ENCODE data around the gene CHCHD5. TPM values are rescaled to one million over a fixed set of nuclear protein-coding genes. Genes with fewer than 3 reads are reported as not detected.
"Not testable (repeated sequence)": the region's sequence is repeated elsewhere in the genome, so short reads cannot be mapped to it uniquely, and the experiment has no call there.

Gene CHCHD5
- polyA plus RNA-seq, 2 donors = 26.7 to 37.3 TPM

DNA sequence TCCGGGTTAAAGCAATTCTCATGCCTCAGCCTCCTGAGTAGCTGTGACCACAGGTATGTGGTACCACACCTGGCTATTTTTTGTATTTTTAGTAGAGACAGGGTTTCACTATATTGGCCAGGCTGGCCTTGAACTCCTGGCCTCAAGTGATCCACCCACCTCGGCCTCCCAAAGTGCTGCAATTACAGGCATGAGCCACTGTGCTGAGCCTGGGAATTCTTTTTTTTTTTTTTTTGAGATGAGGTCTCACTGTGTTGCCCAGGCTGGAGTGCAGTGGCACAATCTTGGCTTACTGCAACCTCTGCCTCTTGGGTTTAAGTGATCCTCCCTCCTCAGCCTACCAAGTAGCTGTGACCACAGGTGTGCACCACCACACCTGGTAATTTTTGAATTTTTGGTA, 31.4 kb downstream of the CHCHD5 start:
- H3K27ac ChIP-seq (ENCODE audit: low read depth in 2 of 2, low read length in 1 of 2); H3K36me3 ChIP-seq (ENCODE audit: control insufficient read depth in 2 of 2, insufficient read depth in 2 of 2, low read length in 1 of 2); H3K4me3 ChIP-seq (ENCODE audit: low read depth in 1 of 2, low read length in 2 of 2); H3K4me1 ChIP-seq (ENCODE audit: control insufficient read depth in 2 of 2, insufficient read depth in 2 of 2, low read length in 1 of 2); H3K9me3 ChIP-seq (ENCODE audit: control insufficient read depth in 2 of 2, insufficient read depth in 1 of 2, low read depth in 1 of 2, low read length in 1 of 2); H3K27me3 ChIP-seq (ENCODE audit: control insufficient read depth in 1 of 2, insufficient read depth in 2 of 2, low read length in 2 of 2): not testable (repeated sequence)
- WGBS, 2 donors = 88 to 95% methylated on average over 2 of the region's 2 CpGs

DNA sequence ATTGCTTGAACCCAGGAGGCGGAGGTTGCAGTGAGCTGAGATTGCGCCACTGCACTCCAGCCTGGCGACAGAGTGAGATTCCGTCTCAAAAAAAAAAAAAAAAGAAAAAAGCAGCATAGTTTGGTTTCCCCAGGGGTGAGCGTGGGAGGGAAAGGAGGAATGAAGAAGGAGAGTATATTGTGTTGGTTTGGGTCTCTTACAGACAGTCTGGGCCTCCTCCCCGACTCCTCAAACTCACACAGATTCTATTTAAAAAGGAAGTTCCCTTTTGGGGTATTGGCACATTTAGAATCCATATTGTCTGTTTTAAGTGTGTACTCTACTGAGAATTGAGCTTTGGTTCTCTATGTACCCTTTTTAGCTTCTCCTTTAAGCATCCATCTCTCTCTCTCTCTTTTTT, 34.0 kb downstream of the CHCHD5 start:
- Histone ChIP-seq H3K36me3 (ENCODE audit: control insufficient read depth in 2 of 2, insufficient read depth in 2 of 2, low read length in 1 of 2) (no peaks in the 10 kb centered on the region), H3K4me3 (ENCODE audit: low read depth in 1 of 2, low read length in 2 of 2) (no peak overlapping the region), H3K27me3 (ENCODE audit: control insufficient read depth in 1 of 2, insufficient read depth in 2 of 2, low read length in 2 of 2) (no peaks in the 10 kb centered on the region), H3K9me3 (ENCODE audit: control insufficient read depth in 2 of 2, insufficient read depth in 1 of 2, low read depth in 1 of 2, low read length in 1 of 2) (no peaks in the 10 kb centered on the region), H3K27ac (ENCODE audit: low read depth in 2 of 2, low read length in 1 of 2) (no peak overlapping the region), H3K4me1 (ENCODE audit: control insufficient read depth in 2 of 2, insufficient read depth in 2 of 2, low read length in 1 of 2) (no peaks in the 10 kb centered on the region)
- WGBS, 2 donors = 78 to 84% methylated on average over 6 of the region's 6 CpGs

DNA sequence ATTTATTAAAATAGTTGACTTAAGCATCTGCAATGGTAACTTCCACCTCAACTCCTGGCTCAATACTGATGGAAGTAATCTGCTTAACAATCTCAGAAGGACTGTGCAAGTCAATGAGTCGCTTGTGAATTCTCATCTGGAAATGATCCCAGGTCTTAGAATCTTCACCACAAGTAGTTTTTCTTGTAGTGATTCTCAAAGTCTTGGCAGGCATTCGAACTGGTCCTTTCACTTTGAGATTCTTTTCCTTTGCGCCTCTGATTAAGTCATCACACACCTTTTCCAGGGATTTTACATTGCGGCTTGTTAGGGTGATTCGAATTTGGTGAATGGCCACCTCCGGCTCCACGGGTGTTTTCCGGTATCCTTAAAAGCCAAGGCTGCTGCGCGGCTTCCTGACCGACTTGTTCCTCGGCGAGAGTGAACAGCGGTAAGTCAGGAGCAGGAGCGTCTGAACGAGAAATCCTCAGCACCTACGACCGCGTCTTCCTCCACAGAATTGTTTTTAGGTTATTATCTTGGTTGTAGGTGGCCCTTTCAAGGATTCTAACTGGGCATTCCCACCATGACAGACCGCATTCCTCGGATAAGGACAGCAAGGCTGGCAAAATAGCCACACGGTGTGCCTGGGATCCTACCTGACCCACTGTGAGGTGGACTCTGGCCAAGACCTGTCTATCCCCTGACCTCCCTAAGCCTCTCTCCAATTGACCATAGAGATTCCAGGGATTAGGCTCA, 37.5 kb downstream of the CHCHD5 start:
- H3K4me3 ChIP-seq (ENCODE audit: low read depth in 1 of 2, low read length in 2 of 2) = no peak overlapping the region
- peak overlapping the region; percentile 6 to 65 for H3K27ac ChIP-seq (ENCODE audit: low read depth in 2 of 2, low read length in 1 of 2)

DNA sequence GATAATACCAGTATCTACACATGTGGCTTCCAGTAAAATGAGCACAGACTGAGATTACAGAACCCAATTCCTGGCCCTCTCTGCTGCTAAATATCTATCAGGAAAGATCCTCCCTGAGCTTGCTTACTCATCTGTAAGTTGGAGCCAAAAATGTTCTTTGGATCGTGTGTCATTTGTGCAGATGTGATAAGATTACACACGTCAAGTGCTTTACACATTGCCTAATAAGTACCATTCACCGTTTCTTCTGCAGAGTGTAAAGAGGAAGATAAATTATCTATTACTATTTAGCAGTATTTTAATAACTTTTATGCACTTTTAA, 38.1 kb downstream of the CHCHD5 start:
- WGBS, 2 donors = 28 to 32% methylated on average over 3 of the region's 3 CpGs
- H3K36me3 ChIP-seq (ENCODE audit: control insufficient read depth in 2 of 2, insufficient read depth in 2 of 2, low read length in 1 of 2) = no peaks in the 10 kb centered on the region
- H3K9me3 ChIP-seq (ENCODE audit: control insufficient read depth in 2 of 2, insufficient read depth in 1 of 2, low read depth in 1 of 2, low read length in 1 of 2) = no peaks in the 10 kb centered on the region
- H3K4me3 ChIP-seq (ENCODE audit: low read depth in 1 of 2, low read length in 2 of 2) = no peak overlapping the region
- peak overlapping the region in 1 of 2 donors; percentile 65 for H3K27ac ChIP-seq (ENCODE audit: low read depth in 2 of 2, low read length in 1 of 2)
- peaks cover 0 to 7% of the 10 kb centered on the region in 2 donors for H3K4me1 ChIP-seq (ENCODE audit: control insufficient read depth in 2 of 2, insufficient read depth in 2 of 2, low read length in 1 of 2)
- H3K27me3 ChIP-seq (ENCODE audit: control insufficient read depth in 1 of 2, insufficient read depth in 2 of 2, low read length in 2 of 2) = no peaks in the 10 kb centered on the region

More for the DNA sequence above, 37.5 kb downstream of the CHCHD5 start:
- Histone ChIP-seq H3K9me3 (ENCODE audit: control insufficient read depth in 2 of 2, insufficient read depth in 1 of 2, low read depth in 1 of 2, low read length in 1 of 2) (no peaks in the 10 kb centered on the region), H3K4me1 (ENCODE audit: control insufficient read depth in 2 of 2, insufficient read depth in 2 of 2, low read length in 1 of 2) (peaks cover 0 to 5% of the 10 kb centered on the region in 2 donors), H3K36me3 (ENCODE audit: control insufficient read depth in 2 of 2, insufficient read depth in 2 of 2, low read length in 1 of 2) (no peaks in the 10 kb centered on the region), H3K27me3 (ENCODE audit: control insufficient read depth in 1 of 2, insufficient read depth in 2 of 2, low read length in 2 of 2) (no peaks in the 10 kb centered on the region)
- whole genome bisulfite sequencing, 2 donors = 77 to 85% methylated on average over 22 of the region's 22 CpGs

DNA sequence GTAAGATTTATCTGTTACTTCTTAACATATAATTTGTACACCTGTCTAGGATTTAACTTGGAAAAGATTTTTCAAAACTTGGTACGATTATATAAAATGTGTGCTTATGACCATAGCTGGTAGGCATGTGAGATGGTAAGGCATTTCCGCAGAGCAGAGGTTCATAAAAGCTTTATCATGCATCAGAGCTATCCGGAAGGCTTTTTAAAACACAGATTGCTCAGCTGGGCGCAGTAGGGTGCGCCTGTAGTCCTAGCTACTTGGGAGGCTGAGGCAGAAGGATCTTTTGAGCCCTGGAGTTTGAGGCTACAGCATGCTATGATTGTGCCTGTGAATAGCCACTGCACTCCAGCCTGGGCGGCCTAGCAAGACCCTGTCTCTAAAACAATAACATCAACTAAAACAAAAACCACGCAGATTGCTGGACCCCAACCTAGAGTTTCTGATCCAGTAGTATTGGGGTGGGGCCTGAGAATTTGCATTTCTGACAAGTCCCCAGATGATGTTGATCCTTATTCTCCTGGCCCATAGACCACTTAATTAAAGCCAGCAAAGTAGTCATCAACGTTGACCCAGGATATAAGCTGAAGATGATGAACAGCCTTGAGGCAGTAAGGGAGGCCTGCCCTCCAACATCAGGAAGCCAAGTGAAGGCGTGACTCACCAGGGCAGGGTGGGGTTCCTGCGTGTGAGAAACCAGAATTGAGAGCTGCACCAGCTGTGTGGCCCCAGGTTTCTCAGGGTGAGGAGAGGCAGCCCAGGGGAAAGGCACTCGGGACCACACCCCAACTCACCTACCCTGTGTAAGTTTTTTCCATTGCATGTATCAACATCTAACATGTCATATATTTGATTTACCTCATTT, 39.7 kb downstream of the CHCHD5 start:
- peaks cover 0 to 7% of the 10 kb centered on the region in 2 donors for H3K4me1 ChIP-seq (ENCODE audit: control insufficient read depth in 2 of 2, insufficient read depth in 2 of 2, low read length in 1 of 2)
- WGBS, 2 donors = 69 to 72% methylated on average over 11 of the region's 11 CpGs
- no peaks in the 10 kb centered on the region for H3K27me3 ChIP-seq (ENCODE audit: control insufficient read depth in 1 of 2, insufficient read depth in 2 of 2, low read length in 2 of 2)
- H3K27ac ChIP-seq (ENCODE audit: low read depth in 2 of 2, low read length in 1 of 2) = peak overlapping the region in 1 of 2 donors; percentile 22
- no peaks in the 10 kb centered on the region for H3K9me3 ChIP-seq (ENCODE audit: control insufficient read depth in 2 of 2, insufficient read depth in 1 of 2, low read depth in 1 of 2, low read length in 1 of 2)
- H3K36me3 ChIP-seq (ENCODE audit: control insufficient read depth in 2 of 2, insufficient read depth in 2 of 2, low read length in 1 of 2) = no peaks in the 10 kb centered on the region
- H3K4me3 ChIP-seq (ENCODE audit: low read depth in 1 of 2, low read length in 2 of 2) = no peak overlapping the region

DNA sequence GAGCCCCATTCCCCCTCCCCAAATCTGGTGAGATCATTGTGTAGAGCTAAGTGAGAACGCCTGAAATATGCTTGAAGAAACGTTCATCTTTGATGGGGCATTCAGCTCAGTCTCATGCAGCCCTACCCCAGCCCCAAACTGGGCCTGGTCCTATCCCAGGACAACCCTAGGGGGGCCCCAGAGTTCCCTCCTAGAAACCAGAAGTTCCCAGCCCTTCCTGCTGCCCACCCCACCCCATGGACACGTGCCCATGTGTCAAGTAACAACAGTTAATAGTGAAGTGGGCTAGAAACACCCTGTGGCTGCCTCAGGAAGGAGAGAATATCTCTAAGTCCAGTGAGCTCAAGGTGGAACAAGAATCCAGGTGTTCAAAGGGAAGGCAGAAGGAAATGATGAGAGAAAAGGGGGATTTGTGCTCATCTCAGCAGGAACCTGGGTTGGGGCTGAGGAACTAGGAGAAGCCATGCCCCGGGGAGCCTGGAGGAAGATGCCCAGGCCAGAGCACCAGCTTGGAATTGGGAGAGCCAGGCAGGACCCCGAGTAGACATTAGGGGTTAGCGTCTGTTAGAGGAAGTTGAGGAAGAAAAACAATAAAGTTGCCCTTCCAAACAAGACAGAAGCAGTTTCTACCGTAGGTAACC, 41.2 kb downstream of the CHCHD5 start:
- 68 to 75% methylated on average over 7 of the region's 7 CpGs for WGBS, 2 donors
- H3K4me1 ChIP-seq (ENCODE audit: control insufficient read depth in 2 of 2, insufficient read depth in 2 of 2, low read length in 1 of 2) = peaks cover 0 to 7% of the 10 kb centered on the region in 2 donors

DNA sequence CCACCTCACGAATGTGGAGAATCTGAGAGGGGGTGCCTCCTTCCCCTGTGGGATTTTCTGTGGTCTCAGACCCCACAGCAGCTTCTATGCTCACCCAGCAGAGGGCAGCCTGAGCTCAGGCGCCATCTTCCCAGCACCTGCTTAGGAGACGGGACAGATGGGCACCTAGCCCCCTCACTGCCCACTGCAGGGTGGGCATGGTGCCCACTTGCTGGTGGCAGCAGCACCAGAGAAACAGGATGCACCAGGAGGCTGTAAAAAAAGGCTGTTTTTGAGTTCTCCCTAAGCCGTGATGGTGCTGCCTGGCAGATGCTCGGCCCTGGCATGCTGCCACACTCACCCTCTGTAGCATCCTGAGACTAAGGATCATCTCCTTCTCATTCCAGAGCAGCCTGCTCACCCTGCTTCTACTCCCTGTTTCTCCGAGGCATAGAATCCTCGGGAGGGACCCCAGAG, 42.2 kb downstream of the CHCHD5 start:
- Histone ChIP-seq H3K4me1 (ENCODE audit: control insufficient read depth in 2 of 2, insufficient read depth in 2 of 2, low read length in 1 of 2) (peaks cover 0 to 7% of the 10 kb centered on the region in 2 donors), H3K27me3 (ENCODE audit: control insufficient read depth in 1 of 2, insufficient read depth in 2 of 2, low read length in 2 of 2) (no peaks in the 10 kb centered on the region), H3K36me3 (ENCODE audit: control insufficient read depth in 2 of 2, insufficient read depth in 2 of 2, low read length in 1 of 2) (no peaks in the 10 kb centered on the region), H3K4me3 (ENCODE audit: low read depth in 1 of 2, low read length in 2 of 2) (no peak overlapping the region), H3K27ac (ENCODE audit: low read depth in 2 of 2, low read length in 1 of 2) (peak overlapping the region; percentile 55 to 86), H3K9me3 (ENCODE audit: control insufficient read depth in 2 of 2, insufficient read depth in 1 of 2, low read depth in 1 of 2, low read length in 1 of 2) (no peaks in the 10 kb centered on the region)
- WGBS, 2 donors = 6 to 16% methylated on average over 7 of the region's 7 CpGs

More for the DNA sequence above, 41.2 kb downstream of the CHCHD5 start:
- Histone ChIP-seq H3K27me3 (ENCODE audit: control insufficient read depth in 1 of 2, insufficient read depth in 2 of 2, low read length in 2 of 2) (no peaks in the 10 kb centered on the region), H3K4me3 (ENCODE audit: low read depth in 1 of 2, low read length in 2 of 2) (no peak overlapping the region), H3K9me3 (ENCODE audit: control insufficient read depth in 2 of 2, insufficient read depth in 1 of 2, low read depth in 1 of 2, low read length in 1 of 2) (no peaks in the 10 kb centered on the region), H3K27ac (ENCODE audit: low read depth in 2 of 2, low read length in 1 of 2) (peak overlapping the region in 1 of 2 donors; percentile 24), H3K36me3 (ENCODE audit: control insufficient read depth in 2 of 2, insufficient read depth in 2 of 2, low read length in 1 of 2) (no peaks in the 10 kb centered on the region)

DNA sequence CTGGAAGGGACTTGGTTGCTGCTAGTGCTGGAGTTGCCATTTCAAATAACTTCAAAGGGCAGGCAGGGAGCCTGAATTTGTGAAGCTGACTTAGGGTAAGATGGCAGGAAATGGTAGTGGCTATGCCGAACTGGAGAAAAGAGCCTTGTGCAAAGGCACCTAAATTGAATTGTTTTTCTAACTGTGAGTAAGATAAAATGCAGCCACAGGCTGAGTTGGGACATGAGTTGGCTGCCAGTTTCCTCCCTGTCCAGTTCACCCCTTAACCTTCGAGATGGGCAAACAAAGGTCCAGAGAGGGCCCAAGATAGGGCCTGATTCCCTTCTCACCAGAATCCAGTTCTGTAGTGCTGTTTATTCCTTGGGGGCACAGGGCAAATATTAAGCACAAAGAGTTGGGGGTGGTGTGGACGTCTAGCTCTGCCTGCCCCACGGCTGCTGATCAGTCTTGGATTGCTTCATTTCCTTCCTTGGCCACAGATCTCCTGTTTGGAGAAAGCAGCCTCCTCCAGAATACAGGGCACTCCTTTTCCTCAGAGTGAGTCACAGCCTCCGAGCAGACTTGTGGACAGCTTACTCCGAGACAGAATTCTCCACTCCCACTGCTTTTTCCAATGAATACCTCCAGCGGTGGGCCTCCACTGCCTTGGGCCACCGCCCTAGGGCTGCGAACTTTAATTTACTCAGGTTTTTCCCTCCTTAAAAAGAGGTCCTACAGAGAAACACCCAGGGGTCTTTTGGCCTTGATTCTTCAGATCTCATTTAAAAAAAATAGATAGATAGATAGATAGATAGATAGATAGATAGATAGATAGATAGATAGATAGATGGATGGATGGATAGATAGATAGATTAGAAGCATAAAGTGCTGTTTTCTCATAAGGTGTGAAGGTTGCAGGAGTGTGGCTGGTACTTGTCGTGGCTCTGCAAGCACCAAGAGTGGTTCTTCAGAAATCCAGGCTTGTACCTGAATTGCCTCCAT, 42.9 kb downstream of the CHCHD5 start:
- Histone ChIP-seq H3K27ac (ENCODE audit: low read depth in 2 of 2, low read length in 1 of 2) (peak overlapping the region; percentile 55 to 86), H3K4me1 (ENCODE audit: control insufficient read depth in 2 of 2, insufficient read depth in 2 of 2, low read length in 1 of 2) (peaks cover 0 to 7% of the 10 kb centered on the region in 2 donors), H3K27me3 (ENCODE audit: control insufficient read depth in 1 of 2, insufficient read depth in 2 of 2, low read length in 2 of 2) (no peaks in the 10 kb centered on the region), H3K9me3 (ENCODE audit: control insufficient read depth in 2 of 2, insufficient read depth in 1 of 2, low read depth in 1 of 2, low read length in 1 of 2) (no peaks in the 10 kb centered on the region), H3K36me3 (ENCODE audit: control insufficient read depth in 2 of 2, insufficient read depth in 2 of 2, low read length in 1 of 2) (no peaks in the 10 kb centered on the region), H3K4me3 (ENCODE audit: low read depth in 1 of 2, low read length in 2 of 2) (no peak overlapping the region)
- 42 to 49% methylated on average over 10 of the region's 10 CpGs for WGBS, 2 donors

DNA sequence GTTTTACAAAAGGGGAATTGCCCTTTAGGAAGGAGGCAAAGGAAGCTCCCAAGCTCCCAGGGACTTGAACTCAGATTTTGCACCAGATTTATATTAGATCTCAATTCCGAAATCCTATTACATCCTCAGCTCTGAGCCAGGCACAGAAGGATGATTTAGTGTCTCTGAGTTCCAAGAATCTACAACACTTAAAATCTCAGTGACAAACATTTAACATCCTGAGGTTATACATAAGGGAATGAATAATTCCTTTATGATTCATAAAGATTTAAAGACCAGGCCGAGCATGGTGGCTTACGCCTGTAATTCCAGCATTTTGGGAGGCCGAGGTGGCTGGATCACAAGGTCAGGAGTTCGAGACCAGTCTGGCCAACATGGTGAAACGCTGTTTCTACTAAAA, 44.8 kb downstream of the CHCHD5 start:
- WGBS, 2 donors = 89 to 92% methylated on average over 6 of the region's 6 CpGs

More for the DNA sequence above, 44.8 kb downstream of the CHCHD5 start:
- Histone ChIP-seq H3K27me3 (ENCODE audit: control insufficient read depth in 1 of 2, insufficient read depth in 2 of 2, low read length in 2 of 2) (no peaks in the 10 kb centered on the region), H3K9me3 (ENCODE audit: control insufficient read depth in 2 of 2, insufficient read depth in 1 of 2, low read depth in 1 of 2, low read length in 1 of 2) (no peaks in the 10 kb centered on the region), H3K4me1 (ENCODE audit: control insufficient read depth in 2 of 2, insufficient read depth in 2 of 2, low read length in 1 of 2) (peaks cover 0 to 7% of the 10 kb centered on the region in 2 donors), H3K27ac (ENCODE audit: low read depth in 2 of 2, low read length in 1 of 2) (no peak overlapping the region), H3K36me3 (ENCODE audit: control insufficient read depth in 2 of 2, insufficient read depth in 2 of 2, low read length in 1 of 2) (no peaks in the 10 kb centered on the region), H3K4me3 (ENCODE audit: low read depth in 1 of 2, low read length in 2 of 2) (no peak overlapping the region)

All from esophagus (tissue), 2 donors.